Sigmoid colon (tissue), 7 donors: ENCODE measurements around the gene FOXQ1. TPM values are rescaled to one million over a fixed set of nuclear protein-coding genes. Genes with fewer than 3 reads are reported as not detected.

Source experiments
- DNase-seq: peaks from one replicate; pipeline ENCODE4 v3.0.0-alpha.2; 2019
- H3K27ac ChIP-seq, 4 donors: fragments of 200-600 bp; sonication (generic); one replicate each; pipeline ENCODE4 v1.5.1; 2016 to 2019; ENCODE audit warnings: mild to moderate bottlenecking in 1 of 4
- H3K27me3 ChIP-seq, 3 donors: fragments of 200-600 bp; sonication (generic); one replicate each; pipeline ENCODE4 v1.5.1; 2019; ENCODE audit warnings: mild to moderate bottlenecking in 1 of 3
- H3K36me3 ChIP-seq, 4 donors: fragments of 200-600 bp; sonication (generic); one replicate each; pipeline ENCODE4 v1.5.1; 2016 to 2019
- H3K4me1 ChIP-seq, 4 donors: fragments of 200-600 bp; sonication (generic); one replicate each; pipeline ENCODE4 v1.5.1; 2017 to 2019
- H3K4me3 ChIP-seq, 4 donors: fragments of 200-600 bp; sonication (generic); one replicate each; pipeline ENCODE4 v1.5.1; 2017 to 2019; ENCODE audit warnings: mild to moderate bottlenecking in 2 of 4, moderate library complexity in 1 of 4
- H3K9me3 ChIP-seq, 4 donors: fragments of 200-600 bp in 3 of 4; sonication (generic) in 3 of 4; one replicate each; pipeline versions ENCODE4 v1.5.1 to v1.6.1; 2013 to 2019
- CTCF ChIP-seq, 4 experiments: fragments of 450-650 bp in 3 of 4; fragments of 200-600 bp in 1 of 4; IDR thresholded peaks; one replicate each; pipeline ENCODE4 v1.5.1; 2016 to 2019; ENCODE audit warnings: antibody characterized with exemption in 4 of 4, mild to moderate bottlenecking in 3 of 4, moderate library complexity in 2 of 4
- EP300 ChIP-seq, 4 donors: sonication (generic); formaldehyde crosslinking; IDR thresholded peaks; one replicate each; pipeline ENCODE4 v1.6.1; 2017; ENCODE audit warnings: antibody characterized with exemption in 4 of 4
- POLR2A ChIP-seq, 2 donors: fragments of 450-650 bp; IDR thresholded peaks; one replicate each; pipeline ENCODE4 v1.6.1; 2016; ENCODE audit warnings: antibody characterized with exemption in 2 of 2, mild to moderate bottlenecking in 2 of 2, moderate library complexity in 2 of 2
- POLR2AphosphoS5 ChIP-seq, 4 donors: sonication (generic); formaldehyde crosslinking; IDR thresholded peaks; one replicate each; pipeline ENCODE4 v1.6.1; 2017; ENCODE audit warnings: antibody characterized with exemption in 4 of 4
- WGBS, 2 donors: extraction: QIAGEN DNeasy Blood & Tissue Kit; methylation state at CpG; one replicate each; pipeline ENCODE4 v1.1.7; 2013; 5-methylcytosine and 5-hydroxymethylcytosine counted together
- intact Hi-C: fragments of 100-400 bp; cut with DNase I; formaldehyde crosslinking; loops from one replicate; pipeline ENCODE4 v1.15.1; 2023
- polyA plus RNA-seq, 3 donors: library from polyadenylated mRNA; stranded (reverse); fragments of 200-250 nt; gene quantifications; one replicate each; pipeline ENCODE4 v1.2.3, GENCODE V29; 2013
- total RNA-seq, 4 donors: library from RNA; depleted of rRNA; stranded (reverse); fragments of >200 nt; gene quantifications; one replicate each; pipeline ENCODE4 v1.1.0, GENCODE V29; 2016
- donor health status: healthy with polysubstance abuse.
- donor health status: Bipolar disorder and iron deficiency.
- donor health status: healthy.

FOXQ1 gene
- total and polyA plus RNA-seq, 7 donors, result 0.33 to 0.60 (median 0.34) TPM; not detected in 4

- no peak overlapping the region for H3K4me3 ChIP-seq
- no peaks in the 10 kb centered on the region for H3K4me1 ChIP-seq
- peak overlapping the region in 1 of 4 donors; percentile 48 for H3K27ac ChIP-seq
- peaks cover 0 to 5% (median 0%) of the 10 kb centered on the region in 3 donors for H3K27me3 ChIP-seq
- no peak for DNase-seq
- WGBS, 2 donors, result 39 to 63% methylated on average over 3 of the region's 3 CpGs
- H3K36me3 ChIP-seq, result no peaks in the 10 kb centered on the region
- TF ChIP-seq POLR2A (IDR thresholded peaks at IDR 0.05) (no peak), POLR2AphosphoS5 (IDR thresholded peaks at IDR 0.05) (no peak), EP300 (IDR thresholded peaks at IDR 0.05) (no peak), CTCF (IDR thresholded peaks at IDR 0.05) (no peak)
- H3K9me3 ChIP-seq, result no peaks in the 10 kb centered on the region
- intact Hi-C loops, result loop anchor here (5.0 kb wide), 1 partner anchor 35 kb away; no protein-coding TSS in a partner anchor
Measured at GRCh38 chr6:1322156-1322555, 10.3 kb downstream of the FOXQ1 start.

GRCh38 chr6:1322696-1323219 lies 10.9 kb downstream of the FOXQ1 start:
- no peaks in the 10 kb centered on the region for H3K36me3 ChIP-seq
- peak overlapping the region in 1 of 4 donors; percentile 48 for H3K27ac ChIP-seq
- H3K4me3 ChIP-seq, result no peak overlapping the region
- intact Hi-C loops, result loop anchor here (5.0 kb wide), 1 partner anchor 35 kb away; no protein-coding TSS in a partner anchor
- no peak for DNase-seq
- H3K4me1 ChIP-seq, result no peaks in the 10 kb centered on the region
- 27 to 64% methylated on average over 5 of the region's 5 CpGs for WGBS, 2 donors
- peaks cover 0 to 5% (median 0%) of the 10 kb centered on the region in 3 donors for H3K27me3 ChIP-seq
- TF ChIP-seq EP300 (IDR thresholded peaks at IDR 0.05), result no peak
- TF ChIP-seq CTCF (IDR thresholded peaks at IDR 0.05), result no peak
- TF ChIP-seq POLR2AphosphoS5 (IDR thresholded peaks at IDR 0.05), result no peak
- no peak for TF ChIP-seq POLR2A (IDR thresholded peaks at IDR 0.05)
- no peaks in the 10 kb centered on the region for H3K9me3 ChIP-seq

GRCh38 chr6:1324936-1325335 lies 13.0 kb downstream of the FOXQ1 start:
- DNase-seq, result no peak
- H3K9me3 ChIP-seq, result peaks cover 0 to 2% (median 0%) of the 10 kb centered on the region in 4 donors
- peaks cover 0 to 5% (median 0%) of the 10 kb centered on the region in 3 donors for H3K27me3 ChIP-seq
- no peaks in the 10 kb centered on the region for H3K36me3 ChIP-seq
- WGBS, 2 donors, result 90 to 93% methylated on average over 7 of the region's 7 CpGs
- intact Hi-C loops, result loop anchor here (5.0 kb wide), 1 partner anchor 32 kb away; no protein-coding TSS in a partner anchor
- H3K4me1 ChIP-seq, result no peaks in the 10 kb centered on the region
- H3K4me3 ChIP-seq, result no peak overlapping the region
- H3K27ac ChIP-seq, result peak overlapping the region in 1 of 4 donors; percentile 41
- TF ChIP-seq CTCF (IDR thresholded peaks at IDR 0.05) (no peak), POLR2A (IDR thresholded peaks at IDR 0.05) (no peak), EP300 (IDR thresholded peaks at IDR 0.05) (no peak), POLR2AphosphoS5 (IDR thresholded peaks at IDR 0.05) (no peak)

GRCh38 chr6:1325461-1326309 lies 13.8 kb downstream of the FOXQ1 start:
- Histone ChIP-seq H3K36me3 (no peaks in the 10 kb centered on the region), H3K9me3 (peaks cover 0 to 2% (median 0%) of the 10 kb centered on the region in 4 donors), H3K27me3 (peaks cover 0 to 5% (median 0%) of the 10 kb centered on the region in 3 donors), H3K4me3 (no peak overlapping the region), H3K27ac (peak overlapping the region in 1 of 4 donors; percentile 41), H3K4me1 (no peaks in the 10 kb centered on the region)
- TF ChIP-seq POLR2A (IDR thresholded peaks at IDR 0.05) (no peak), EP300 (IDR thresholded peaks at IDR 0.05) (no peak), POLR2AphosphoS5 (IDR thresholded peaks at IDR 0.05) (no peak), CTCF (IDR thresholded peaks at IDR 0.05) (no peak)
- DNase-seq, result no peak
- WGBS, 2 donors, result 85 to 88% methylated on average over 6 of the region's 6 CpGs
- intact Hi-C loops, result no loop called here
